Body of pancreas (tissue), 4 donors: ENCODE results near the gene PLXNB3. TPM values are rescaled to one million over a fixed set of nuclear protein-coding genes. Genes with fewer than 3 reads are reported as not detected.
A peak's percentile ranks its signal among the peaks of the same experiment; 100 is the strongest.
"Not testable (repeated sequence)": the region's sequence is repeated elsewhere in the genome, so short reads cannot be mapped to it uniquely, and the experiment has no call there.

ENCODE experiments used
- ATAC-seq: fragments of 150-250 bp; one replicate; pipeline ENCODE4 v1.9.1; 2016
- DNase-seq, 4 donors: peaks; one replicate each; pipeline ENCODE4 v3.0.0-alpha.2; 2019
- H3K27ac ChIP-seq, 4 donors: fragments of 200-600 bp; sonication (generic); 1 replicate in 3 of 4; 2 replicates in 1 of 4; pipeline versions ENCODE4 v1.5.1 to v1.6.1; 2016 to 2019; ENCODE audit warnings: mild to moderate bottlenecking in 1 of 4, mixed read lengths in 1 of 4, moderate library complexity in 1 of 4
- H3K27me3 ChIP-seq, 2 donors: fragments of 200-600 bp; sonication (generic); one replicate each; pipeline ENCODE4 v1.6.0; 2016; ENCODE audit warnings: mild to moderate bottlenecking in 1 of 2
- H3K36me3 ChIP-seq, 2 donors: fragments of 200-600 bp; sonication (generic); replicated peaks in 1 of 2; 2 replicates each; pipeline ENCODE4 v1.5.1; 2016; ENCODE audit warnings: low read depth in 2 of 2; ENCODE audit not compliant: insufficient read depth in 1 of 2
- H3K4me1 ChIP-seq: fragments of 200-600 bp; sonication (generic); one replicate; pipeline ENCODE4 v1.6.0; 2016
- H3K4me3 ChIP-seq, 2 donors: fragments of 200-600 bp; sonication (generic); 1 replicate in 1 of 2; 2 replicates in 1 of 2; pipeline ENCODE4 v1.5.1; 2016 to 2019
- H3K9me3 ChIP-seq, 3 donors: fragments of 200-600 bp; sonication (generic); 1 replicate in 2 of 3; 2 replicates in 1 of 3; pipeline ENCODE4 v1.5.1; 2016
- POLR2A ChIP-seq, 3 donors: fragments of 450-650 bp; IDR thresholded peaks; one replicate each; pipeline ENCODE4 v1.6.1; 2016; ENCODE audit warnings: antibody characterized with exemption in 3 of 3, mild to moderate bottlenecking in 2 of 3
- WGBS, 2 donors: methylation state at CpG; one replicate each; pipeline ENCODE4 v1.1.5; 2017; 5-methylcytosine and 5-hydroxymethylcytosine counted together
- intact Hi-C: fragments of 100-400 bp; cut with DNase I; formaldehyde crosslinking; loops from one replicate; pipeline ENCODE4 v1.15.1; 2023
- total RNA-seq, 2 donors: library from RNA; depleted of rRNA; stranded (reverse); fragments of >200 nt; gene quantifications; one replicate each; pipeline ENCODE4 v1.1.0, GENCODE V29; 2016
- TF ChIP-seq, protein P1 (sequence below), 7 experiments: fragments of 450-650 bp in 4 of 7; fragments of 200-600 bp in 3 of 7; sonication (generic) in 3 of 7; IDR thresholded peaks; one replicate each; pipeline ENCODE4 v1.5.1; 2016 to 2019; ENCODE audit warnings: antibody characterized with exemption in 7 of 7

Gene PLXNB3
- total RNA-seq, 2 donors from 2014 or later, result 4.2 to 13.2 TPM

DNA sequence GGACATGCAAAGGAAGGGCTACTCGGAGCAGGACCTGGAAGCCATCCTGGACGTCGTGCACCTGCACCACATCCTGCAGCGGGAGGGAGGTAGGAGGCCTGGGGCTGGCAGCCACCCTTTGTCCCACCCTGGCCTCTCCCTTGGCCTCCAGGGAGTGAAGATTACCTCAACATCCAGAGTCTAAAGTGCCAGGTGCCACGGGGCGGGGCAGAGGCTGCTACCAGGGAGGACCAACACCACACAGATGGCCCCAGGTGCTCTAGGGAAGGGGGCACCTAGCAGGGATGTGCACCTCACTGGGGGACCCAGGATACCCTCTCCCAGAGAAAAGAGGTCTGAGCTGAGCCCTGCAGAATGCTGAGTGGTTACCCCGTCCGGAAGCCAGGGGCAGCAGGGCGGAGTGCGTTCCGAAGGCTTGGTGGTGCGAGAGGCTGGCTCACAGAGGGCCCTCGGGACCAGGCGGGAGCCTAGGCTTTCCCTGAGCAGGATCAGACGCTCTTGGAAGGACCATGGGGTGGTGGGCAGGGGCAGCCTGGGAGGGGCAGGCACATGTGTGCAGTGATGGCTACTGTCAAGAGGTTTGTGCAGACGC is 23.3 kb upstream of the PLXNB3 start:
- no peaks in the 10 kb centered on the region for H3K9me3 ChIP-seq
- no peak overlapping the region for H3K4me3 ChIP-seq
- DNase-seq (no peak), ATAC-seq (no peak)
- no peaks in the 10 kb centered on the region for H3K27me3 ChIP-seq
- H3K36me3 ChIP-seq, result peaks cover 0 to 2% of the 10 kb centered on the region in 2 donors
- intact Hi-C loops, result no loop called here
- H3K27ac ChIP-seq, result no peak overlapping the region
- no peaks in the 10 kb centered on the region for H3K4me1 ChIP-seq
- no peak for TF ChIP-seq POLR2A (IDR thresholded peaks at IDR 0.05)
- TF ChIP-seq, protein P1, sequence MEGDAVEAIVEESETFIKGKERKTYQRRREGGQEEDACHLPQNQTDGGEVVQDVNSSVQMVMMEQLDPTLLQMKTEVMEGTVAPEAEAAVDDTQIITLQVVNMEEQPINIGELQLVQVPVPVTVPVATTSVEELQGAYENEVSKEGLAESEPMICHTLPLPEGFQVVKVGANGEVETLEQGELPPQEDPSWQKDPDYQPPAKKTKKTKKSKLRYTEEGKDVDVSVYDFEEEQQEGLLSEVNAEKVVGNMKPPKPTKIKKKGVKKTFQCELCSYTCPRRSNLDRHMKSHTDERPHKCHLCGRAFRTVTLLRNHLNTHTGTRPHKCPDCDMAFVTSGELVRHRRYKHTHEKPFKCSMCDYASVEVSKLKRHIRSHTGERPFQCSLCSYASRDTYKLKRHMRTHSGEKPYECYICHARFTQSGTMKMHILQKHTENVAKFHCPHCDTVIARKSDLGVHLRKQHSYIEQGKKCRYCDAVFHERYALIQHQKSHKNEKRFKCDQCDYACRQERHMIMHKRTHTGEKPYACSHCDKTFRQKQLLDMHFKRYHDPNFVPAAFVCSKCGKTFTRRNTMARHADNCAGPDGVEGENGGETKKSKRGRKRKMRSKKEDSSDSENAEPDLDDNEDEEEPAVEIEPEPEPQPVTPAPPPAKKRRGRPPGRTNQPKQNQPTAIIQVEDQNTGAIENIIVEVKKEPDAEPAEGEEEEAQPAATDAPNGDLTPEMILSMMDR (IDR thresholded peaks at IDR 0.05), result no peak
- 79% methylated on average over 5 of the region's 16 CpGs; no CpG with 5 or more reads in 1 of the 2 donors for WGBS, 2 donors

GRCh38 chrX:153741446-153741845 is 22.6 kb upstream of the PLXNB3 start:
- intact Hi-C loops, result no loop called here
- TF ChIP-seq, protein P1 (IDR thresholded peaks at IDR 0.05), result no peak
- TF ChIP-seq POLR2A (IDR thresholded peaks at IDR 0.05), result no peak
- no peaks in the 10 kb centered on the region for H3K9me3 ChIP-seq

DNA sequence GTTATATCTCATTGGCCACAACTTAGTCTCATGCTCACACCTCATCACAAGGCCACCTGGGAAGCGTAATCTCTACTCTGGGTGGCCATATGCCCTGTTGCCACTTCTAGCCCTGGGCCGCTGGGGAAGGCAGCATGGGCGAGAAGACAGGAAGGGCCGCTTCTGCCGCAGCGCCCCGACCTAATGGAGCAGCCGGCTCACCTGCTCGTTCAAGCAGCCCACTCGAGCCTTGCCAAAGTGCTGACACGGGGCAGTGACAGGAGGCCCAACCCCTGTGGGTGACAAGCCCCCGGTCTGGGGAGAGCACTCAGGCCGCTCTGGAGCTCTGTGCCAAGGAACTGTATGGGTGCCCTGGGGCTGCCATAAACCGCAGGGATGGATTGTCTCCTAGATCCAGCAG is 21.9 kb upstream of the PLXNB3 start:
- not testable (repeated sequence) for H3K9me3 ChIP-seq

More at GRCh38 chrX:153741446-153741845, 22.6 kb upstream of the PLXNB3 start:
- H3K4me1 ChIP-seq, result no peaks in the 10 kb centered on the region
- ATAC-seq (no peak), DNase-seq (no peak)
- H3K36me3 ChIP-seq, result no peaks in the 10 kb centered on the region
- H3K27me3 ChIP-seq, result no peaks in the 10 kb centered on the region
- H3K27ac ChIP-seq, result no peak overlapping the region
- WGBS, 2 donors, result 60% methylated on average over 1 of the region's 14 CpGs; no CpG with 5 or more reads in 1 of the 2 donors
- no peak overlapping the region for H3K4me3 ChIP-seq

GRCh38 chrX:153742796-153743467 is 21.1 kb upstream of the PLXNB3 start:
- H3K36me3 ChIP-seq, H3K27me3 ChIP-seq, H3K27ac ChIP-seq, H3K4me1 ChIP-seq, intact Hi-C loops, H3K4me3 ChIP-seq, ATAC-seq, H3K9me3 ChIP-seq, DNase-seq: not testable (repeated sequence)
- 73% methylated on average over 17 of the region's 32 CpGs; no CpG with 5 or more reads in 1 of the 2 donors for WGBS, 2 donors

More for the DNA sequence above, 21.9 kb upstream of the PLXNB3 start:
- H3K27me3 ChIP-seq, H3K27ac ChIP-seq, intact Hi-C loops, ATAC-seq, H3K4me1 ChIP-seq, H3K36me3 ChIP-seq, DNase-seq, H3K4me3 ChIP-seq: not testable (repeated sequence)
- WGBS, 2 donors, result 97% methylated on average over 3 of the region's 14 CpGs; no CpG with 5 or more reads in 1 of the 2 donors

- H3K9me3 ChIP-seq, H3K4me3 ChIP-seq, H3K4me1 ChIP-seq, H3K27me3 ChIP-seq, H3K36me3 ChIP-seq, H3K27ac ChIP-seq, intact Hi-C loops, ATAC-seq: not testable (repeated sequence)
- 63% methylated on average over 12 of the region's 35 CpGs; no CpG with 5 or more reads in 1 of the 2 donors for WGBS, 2 donors
- peak; percentile 34 to 77 (median 54) for DNase-seq
These were observed 20.4 kb upstream of the PLXNB3 start for GRCh38 chrX:153743468-153744209.
